Tibial nerve (tissue), 4 donors: ENCODE measurements around the gene SFI1.

Experiments
- EP300 ChIP-seq, 2 donors: sonication (generic); formaldehyde crosslinking; IDR thresholded peaks; one replicate each; pipeline ENCODE4 v1.6.1; 2017; ENCODE audit warnings: antibody characterized with exemption in 2 of 2, mild to moderate bottlenecking in 1 of 2
- POLR2A ChIP-seq, 2 donors: fragments of 450-650 bp; IDR thresholded peaks; one replicate each; pipeline ENCODE4 v1.6.1; 2017; ENCODE audit warnings: antibody characterized with exemption in 2 of 2, mild to moderate bottlenecking in 2 of 2, moderate library complexity in 2 of 2
- TF ChIP-seq, protein P1 (sequence below), 5 experiments: fragments of 200-600 bp in 3 of 5; fragments of 450-650 bp in 2 of 5; sonication (generic) in 3 of 5; IDR thresholded peaks; one replicate each; pipeline ENCODE4 v1.5.1; 2016 to 2019; ENCODE audit warnings: antibody characterized with exemption in 5 of 5, mild to moderate bottlenecking in 3 of 5, moderate library complexity in 2 of 5

GRCh38 chr22:31618057-31618456, 121.7 kb downstream of the SFI1 start:
- TF ChIP-seq, protein P1, sequence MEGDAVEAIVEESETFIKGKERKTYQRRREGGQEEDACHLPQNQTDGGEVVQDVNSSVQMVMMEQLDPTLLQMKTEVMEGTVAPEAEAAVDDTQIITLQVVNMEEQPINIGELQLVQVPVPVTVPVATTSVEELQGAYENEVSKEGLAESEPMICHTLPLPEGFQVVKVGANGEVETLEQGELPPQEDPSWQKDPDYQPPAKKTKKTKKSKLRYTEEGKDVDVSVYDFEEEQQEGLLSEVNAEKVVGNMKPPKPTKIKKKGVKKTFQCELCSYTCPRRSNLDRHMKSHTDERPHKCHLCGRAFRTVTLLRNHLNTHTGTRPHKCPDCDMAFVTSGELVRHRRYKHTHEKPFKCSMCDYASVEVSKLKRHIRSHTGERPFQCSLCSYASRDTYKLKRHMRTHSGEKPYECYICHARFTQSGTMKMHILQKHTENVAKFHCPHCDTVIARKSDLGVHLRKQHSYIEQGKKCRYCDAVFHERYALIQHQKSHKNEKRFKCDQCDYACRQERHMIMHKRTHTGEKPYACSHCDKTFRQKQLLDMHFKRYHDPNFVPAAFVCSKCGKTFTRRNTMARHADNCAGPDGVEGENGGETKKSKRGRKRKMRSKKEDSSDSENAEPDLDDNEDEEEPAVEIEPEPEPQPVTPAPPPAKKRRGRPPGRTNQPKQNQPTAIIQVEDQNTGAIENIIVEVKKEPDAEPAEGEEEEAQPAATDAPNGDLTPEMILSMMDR (IDR thresholded peaks at IDR 0.05) = no peak
- no peak for TF ChIP-seq POLR2A (IDR thresholded peaks at IDR 0.05)
- TF ChIP-seq EP300 (IDR thresholded peaks at IDR 0.05) = no peak
